Measurements from ENCODE around the gene DCTN5. TPM values are rescaled to one million over a fixed set of nuclear protein-coding genes. Genes with fewer than 3 reads are reported as not detected.

DCTN5 gene
- total and polyA plus RNA-seq, 2 of the 13 experiments (the other 11 are each of a cell fraction or from before 2014, with no cell fraction given) = 105 to 207 TPM

DNA sequence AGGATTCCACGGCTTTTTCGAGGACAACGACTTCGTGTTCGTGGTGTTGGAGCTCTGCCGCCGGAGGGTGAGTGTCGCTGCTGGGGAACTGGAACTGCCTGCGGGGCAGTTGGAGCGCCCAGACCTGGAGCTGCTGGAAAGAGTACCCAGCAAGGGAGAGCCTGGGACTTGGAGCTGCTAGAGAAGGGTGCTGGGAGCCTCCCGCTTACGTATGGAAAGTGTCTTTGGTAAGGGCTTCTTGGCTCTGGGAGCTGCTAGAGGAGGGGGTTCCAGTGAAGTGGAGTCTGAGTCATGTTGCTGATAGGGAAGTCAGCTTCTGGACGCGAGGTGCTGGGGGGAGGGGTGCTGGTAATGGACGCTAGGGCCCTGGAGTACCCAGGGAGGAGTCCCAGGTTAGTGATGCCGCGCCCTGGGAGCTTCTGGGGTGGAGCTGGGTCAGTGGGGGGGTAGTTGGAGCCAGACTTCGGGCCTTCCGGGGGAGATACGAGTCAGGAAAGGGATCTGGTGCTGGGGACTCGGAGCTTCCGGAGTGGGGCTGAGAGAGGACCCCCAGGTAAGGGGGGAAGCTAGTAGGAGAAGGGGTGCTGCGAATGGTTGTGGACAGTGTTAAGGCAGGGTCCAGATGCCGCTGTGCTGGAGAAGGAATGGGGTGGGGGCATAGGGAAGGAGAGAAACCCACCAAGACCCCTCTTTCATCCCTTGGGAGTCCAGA, 38.2 kb downstream of the DCTN5 start (continued):
- TF ChIP-seq TRIM24 (CRISPR knock-in tag; IDR thresholded peaks at IDR 0.05) (no peak), BCL3 (CRISPR knock-in tag; IDR thresholded peaks at IDR 0.05) (0 out of 2 replicates have a peak, but pooled peaks have one; percentile 14), ZNF282 (IDR thresholded peaks at IDR 0.05; ENCODE audit: partially characterized antibody) (no peak), ZNF839 (CRISPR knock-in tag; IDR thresholded peaks at IDR 0.05; ENCODE audit: borderline replicate concordance) (0 out of 2 replicates have a peak, but pooled peaks have one; percentile 44), PRDM15 (CRISPR knock-in tag; IDR thresholded peaks at IDR 0.05) (peak; percentile 80), ZNF549 (CRISPR knock-in tag; IDR thresholded peaks at IDR 0.05) (no peak), KDM4B (CRISPR knock-in tag; IDR thresholded peaks at IDR 0.05) (no peak), ZNF614 (CRISPR knock-in tag; IDR thresholded peaks at IDR 0.05; ENCODE audit: borderline replicate concordance) (no peak), NFKB2 (CRISPR knock-in tag; IDR thresholded peaks at IDR 0.05; ENCODE audit: borderline replicate concordance) (0 out of 2 replicates have a peak, but pooled peaks have one; percentile 35), SCMH1 (CRISPR knock-in tag; IDR thresholded peaks at IDR 0.05; ENCODE audit: borderline replicate concordance) (no peak), ZNF276 (CRISPR knock-in tag; IDR thresholded peaks at IDR 0.05; ENCODE audit: low read depth) (no peak), GPBP1L1 (CRISPR knock-in tag; IDR thresholded peaks at IDR 0.05) (no peak), SMARCE1 (IDR thresholded peaks at IDR 0.05; ENCODE audit: borderline replicate concordance) (no peak), POLR2AphosphoS2 (IDR thresholded peaks at IDR 0.05; ENCODE audit: low read depth, low read length) (no peak), ZNF335 (CRISPR knock-in tag; IDR thresholded peaks at IDR 0.05) (no peak), CBX1 (IDR thresholded peaks at IDR 0.05; ENCODE audit: low read depth) (no peak), ZNF816 (CRISPR knock-in tag; IDR thresholded peaks at IDR 0.05; ENCODE audit: borderline replicate concordance) (no peak), ZSCAN30 (CRISPR knock-in tag; IDR thresholded peaks at IDR 0.05) (no peak), THYN1 (CRISPR knock-in tag; IDR thresholded peaks at IDR 0.05; ENCODE audit: borderline replicate concordance, low read depth) (no peak)
- TF ChIP-seq, protein P1, sequence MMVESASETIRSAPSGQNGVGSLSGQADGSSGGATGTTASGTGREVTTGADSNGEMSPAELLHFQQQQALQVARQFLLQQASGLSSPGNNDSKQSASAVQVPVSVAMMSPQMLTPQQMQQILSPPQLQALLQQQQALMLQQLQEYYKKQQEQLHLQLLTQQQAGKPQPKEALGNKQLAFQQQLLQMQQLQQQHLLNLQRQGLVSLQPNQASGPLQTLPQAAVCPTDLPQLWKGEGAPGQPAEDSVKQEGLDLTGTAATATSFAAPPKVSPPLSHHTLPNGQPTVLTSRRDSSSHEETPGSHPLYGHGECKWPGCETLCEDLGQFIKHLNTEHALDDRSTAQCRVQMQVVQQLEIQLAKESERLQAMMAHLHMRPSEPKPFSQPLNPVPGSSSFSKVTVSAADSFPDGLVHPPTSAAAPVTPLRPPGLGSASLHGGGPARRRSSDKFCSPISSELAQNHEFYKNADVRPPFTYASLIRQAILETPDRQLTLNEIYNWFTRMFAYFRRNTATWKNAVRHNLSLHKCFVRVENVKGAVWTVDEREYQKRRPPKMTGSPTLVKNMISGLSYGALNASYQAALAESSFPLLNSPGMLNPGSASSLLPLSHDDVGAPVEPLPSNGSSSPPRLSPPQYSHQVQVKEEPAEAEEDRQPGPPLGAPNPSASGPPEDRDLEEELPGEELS (CRISPR knock-in tag; IDR thresholded peaks at IDR 0.05) = peak; percentile 16; the same call in 1 of the 2 replicates
